ENCODE measurements around the gene DCC.

DNA sequence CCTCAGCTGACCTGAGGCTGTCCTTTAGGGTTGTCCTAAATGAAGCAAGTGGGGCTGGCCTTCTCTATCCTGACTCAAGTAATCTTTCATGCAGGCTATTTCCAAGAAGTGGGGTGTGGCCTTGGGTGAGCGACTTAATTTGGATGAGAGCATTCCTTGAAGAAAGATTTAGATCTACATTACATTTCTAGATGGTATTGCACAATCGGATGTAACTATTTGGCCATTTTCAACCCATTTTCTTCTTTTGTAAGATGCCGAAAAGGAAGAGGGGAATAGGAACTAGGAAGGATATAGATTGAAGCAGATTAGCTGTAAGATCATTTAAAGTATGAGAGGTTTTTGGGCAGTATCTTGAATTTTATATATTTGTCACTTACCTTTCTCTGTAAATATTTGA is 1138.2 kb downstream of the DCC start:
- TF ChIP-seq CTCF (conservative IDR thresholded peaks at IDR 0.05 in 1 of 2, IDR thresholded peaks at IDR 0.05 in 1 of 2; ENCODE audit: low read depth in 1 of 2, low read length in 2 of 2) (no peak), EZH2 (IDR thresholded peaks at IDR 0.05; ENCODE audit: low read length, missing control alignments) (no peak)

Measured in fibroblast of lung (primary cell).